ENCODE data around the gene HRH4.

- TF ChIP-seq CTCF (IDR thresholded peaks at IDR 0.05) (no peak), POLR2A (IDR thresholded peaks at IDR 0.05) (no peak), POLR2AphosphoS5 (IDR thresholded peaks at IDR 0.05) (no peak), EP300 (IDR thresholded peaks at IDR 0.05) (no peak)
These were observed 55.8 kb downstream of the HRH4 start for GRCh38 chr18:24516261-24516660.
